BJ (cell line): ENCODE results near the gene TIMM23. TPM values are rescaled to one million over a fixed set of nuclear protein-coding genes. Genes with fewer than 3 reads are reported as not detected.
"Not testable (repeated sequence)": the region's sequence is repeated elsewhere in the genome, so short reads cannot be mapped to it uniquely, and the experiment has no call there.

Source experiments
- CTCF ChIA-PET: fragments of 350-600 bp; formaldehyde crosslinking; extraction: SDS; loops from one replicate; lab custom pipeline; 2021; ENCODE audit warnings: antibody characterized with exemption, inconsistent platforms; lab: Yijun Ruan, JAX
- POLR2A ChIA-PET: fragments of 300-600 bp; sonication (Branson Sonifier 250); formaldehyde crosslinking; extraction: SDS; loops from one replicate; lab custom pipeline; 2021; ENCODE audit warnings: antibody characterized with exemption; lab: Charles Lee
- DNase-seq: peaks from one replicate; pipeline ENCODE4 v3.0.0-alpha.2; 2011; ENCODE audit warnings: low read depth
- H3K27me3 ChIP-seq: 2 replicates; pipeline ENCODE4 v1.6.0; 2011; ENCODE audit warnings: low read length; ENCODE audit not compliant: control insufficient read depth, insufficient read depth
- H3K36me3 ChIP-seq: 2 replicates; pipeline ENCODE4 v1.5.1; 2011; ENCODE audit warnings: low read length; ENCODE audit not compliant: control insufficient read depth, insufficient read depth
- H3K4me3 ChIP-seq: 2 replicates; pipeline ENCODE4 v1.5.1; 2011; ENCODE audit warnings: low read depth, mild to moderate bottlenecking, control low read depth, low read length
- polyA plus RNA-seq: library from polyadenylated mRNA; depleted of rRNA; stranded (reverse); fragments of >200 nt; gene quantifications from 2 replicates; pipeline ENCODE4 v1.2.3, GENCODE V29; 2011
- TF ChIP-seq, protein P1 (sequence below): IDR thresholded peaks from 2 replicates; pipeline ENCODE4 v1.5.1; 2011; ENCODE audit warnings: low read depth, mild to moderate bottlenecking, control low read depth, inconsistent platforms, low read length, moderate library complexity; ENCODE audit not compliant: insufficient read depth

TIMM23 gene
- polyA plus RNA-seq, 1 experiment: 52.5 TPM

DNA sequence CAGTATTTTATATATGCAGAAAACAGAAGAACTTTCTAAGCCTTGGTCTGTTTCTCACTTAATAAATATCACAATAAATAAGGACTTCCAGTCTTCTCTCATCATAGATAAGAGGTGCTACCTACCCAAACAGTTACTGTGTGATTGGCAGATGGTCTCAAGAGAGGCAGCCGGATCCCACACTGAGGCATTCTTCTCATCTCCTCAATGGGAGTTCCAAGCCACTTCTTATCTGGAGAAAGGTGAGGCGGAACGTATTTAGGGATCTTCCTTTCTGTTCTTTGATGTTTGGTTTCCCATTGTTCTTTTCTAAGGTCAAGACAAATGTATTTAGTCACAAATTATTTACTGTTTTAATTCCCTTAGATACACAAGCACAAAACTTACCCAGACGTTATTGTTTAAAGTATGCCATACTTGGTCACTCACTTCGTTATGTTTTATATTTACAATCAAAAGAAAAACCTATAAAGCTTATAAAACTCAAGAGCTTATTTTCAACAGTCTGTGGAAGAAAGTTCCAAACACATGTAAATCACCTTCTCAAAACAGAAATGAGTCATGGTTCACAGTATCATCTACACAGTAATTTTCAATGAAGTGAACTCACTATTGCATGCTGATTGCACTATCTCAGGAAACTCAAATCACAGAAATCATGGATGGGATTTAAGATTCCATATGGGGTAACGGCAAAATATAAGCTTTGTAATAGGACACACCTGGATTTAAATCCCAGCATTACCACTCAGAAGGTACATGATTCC, 9.4 kb upstream of the TIMM23 start:
- POLR2A ChIA-PET, CTCF ChIA-PET, H3K36me3 ChIP-seq, H3K4me3 ChIP-seq, H3K27me3 ChIP-seq, DNase-seq: not testable (repeated sequence)

DNA sequence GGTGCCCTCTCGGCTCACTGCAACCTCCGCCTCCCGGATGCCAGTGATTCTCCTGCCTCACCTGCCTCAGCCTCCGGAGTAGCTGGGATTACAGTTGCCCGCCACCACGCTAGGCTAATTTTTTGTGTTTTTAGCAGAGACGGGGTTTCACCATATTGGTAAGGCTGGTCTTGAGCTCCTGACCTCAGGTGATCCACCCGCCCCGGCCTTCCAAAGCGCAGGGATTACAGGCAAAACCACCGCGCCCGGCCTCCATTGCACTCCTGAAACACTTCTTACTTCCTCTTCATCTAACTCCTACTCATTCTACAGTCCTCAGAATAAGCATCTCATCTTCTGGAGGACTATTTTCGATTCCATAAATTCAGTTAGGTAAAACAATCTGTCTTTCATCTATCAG, 1.3 kb upstream of the TIMM23 start:
- H3K36me3 ChIP-seq, POLR2A ChIA-PET, CTCF ChIA-PET, H3K27me3 ChIP-seq, DNase-seq: not testable (repeated sequence)
- H3K4me3 ChIP-seq: peak overlapping the region; percentile 71

- H3K4me3 ChIP-seq: peak overlapping the region; percentile 71
- POLR2A ChIA-PET, CTCF ChIA-PET, H3K36me3 ChIP-seq, DNase-seq, H3K27me3 ChIP-seq: not testable (repeated sequence)
Observed at GRCh38 chr10:45971742-45972105, 565 bp upstream of the TIMM23 start.

DNA sequence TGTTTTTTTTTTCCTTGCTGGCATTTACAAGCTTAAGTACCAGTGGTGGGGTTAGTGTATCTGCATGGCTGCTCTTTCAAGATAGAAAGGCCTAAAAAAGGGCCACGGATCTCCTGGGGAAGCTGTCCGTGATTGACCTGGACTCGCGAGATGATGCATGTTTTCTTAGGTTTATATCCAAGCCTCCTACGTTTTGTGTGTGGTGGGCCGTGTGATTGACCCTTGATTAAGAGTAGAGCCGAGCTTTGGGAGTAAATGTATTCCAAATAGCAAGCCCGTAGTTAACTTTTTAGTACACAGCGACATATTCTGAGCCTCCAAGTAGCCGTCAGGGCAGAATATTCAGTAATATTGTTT, 502 bp downstream of the TIMM23 start:
- CTCF ChIA-PET: not testable (repeated sequence)

GRCh38 chr10:45974041-45974440, 1.8 kb downstream of the TIMM23 start:
- H3K4me3 ChIP-seq, H3K36me3 ChIP-seq, H3K27me3 ChIP-seq, DNase-seq, CTCF ChIA-PET: not testable (repeated sequence)
- POLR2A ChIA-PET: interaction anchor here (0.7 kb wide), 1 partner anchor 107 kb away, joined by 6 read pairs; no protein-coding TSS in a partner anchor

More for the DNA sequence above, 502 bp downstream of the TIMM23 start:
- POLR2A ChIA-PET, H3K36me3 ChIP-seq, H3K27me3 ChIP-seq, DNase-seq: not testable (repeated sequence)
- peak overlapping the region; percentile 71 for H3K4me3 ChIP-seq

GRCh38 chr10:45978554-45978953, 6.3 kb downstream of the TIMM23 start:
- DNase-seq, H3K36me3 ChIP-seq, CTCF ChIA-PET, H3K4me3 ChIP-seq, POLR2A ChIA-PET, H3K27me3 ChIP-seq: not testable (repeated sequence)

DNA sequence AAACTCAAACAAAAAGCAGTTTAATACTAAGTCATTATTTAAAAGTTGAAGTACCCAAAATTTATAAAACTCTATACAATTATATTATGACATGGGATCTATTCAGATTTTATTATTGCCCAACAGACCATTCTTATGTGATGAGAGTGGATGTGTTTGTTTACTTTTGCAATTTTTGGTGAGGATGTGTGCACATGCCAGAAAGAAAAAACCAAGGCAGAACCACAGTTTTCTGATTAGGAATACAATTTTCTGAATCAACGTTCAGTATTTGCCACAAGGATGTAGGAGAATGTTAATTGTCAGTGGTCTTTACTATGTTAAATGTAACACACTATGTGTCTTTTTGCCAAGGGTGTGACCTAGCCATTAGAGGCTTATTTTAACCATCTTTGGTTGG, 9.1 kb downstream of the TIMM23 start:
- H3K36me3 ChIP-seq, DNase-seq, POLR2A ChIA-PET, CTCF ChIA-PET, H3K4me3 ChIP-seq, H3K27me3 ChIP-seq: not testable (repeated sequence)

GRCh38 chr10:45983538-45984186, 11.4 kb downstream of the TIMM23 start:
- DNase-seq, POLR2A ChIA-PET, H3K4me3 ChIP-seq, H3K36me3 ChIP-seq, H3K27me3 ChIP-seq: not testable (repeated sequence)
- TF ChIP-seq, protein P1, sequence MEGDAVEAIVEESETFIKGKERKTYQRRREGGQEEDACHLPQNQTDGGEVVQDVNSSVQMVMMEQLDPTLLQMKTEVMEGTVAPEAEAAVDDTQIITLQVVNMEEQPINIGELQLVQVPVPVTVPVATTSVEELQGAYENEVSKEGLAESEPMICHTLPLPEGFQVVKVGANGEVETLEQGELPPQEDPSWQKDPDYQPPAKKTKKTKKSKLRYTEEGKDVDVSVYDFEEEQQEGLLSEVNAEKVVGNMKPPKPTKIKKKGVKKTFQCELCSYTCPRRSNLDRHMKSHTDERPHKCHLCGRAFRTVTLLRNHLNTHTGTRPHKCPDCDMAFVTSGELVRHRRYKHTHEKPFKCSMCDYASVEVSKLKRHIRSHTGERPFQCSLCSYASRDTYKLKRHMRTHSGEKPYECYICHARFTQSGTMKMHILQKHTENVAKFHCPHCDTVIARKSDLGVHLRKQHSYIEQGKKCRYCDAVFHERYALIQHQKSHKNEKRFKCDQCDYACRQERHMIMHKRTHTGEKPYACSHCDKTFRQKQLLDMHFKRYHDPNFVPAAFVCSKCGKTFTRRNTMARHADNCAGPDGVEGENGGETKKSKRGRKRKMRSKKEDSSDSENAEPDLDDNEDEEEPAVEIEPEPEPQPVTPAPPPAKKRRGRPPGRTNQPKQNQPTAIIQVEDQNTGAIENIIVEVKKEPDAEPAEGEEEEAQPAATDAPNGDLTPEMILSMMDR: peak; percentile 39
- CTCF ChIA-PET: interaction anchor here (2.1 kb wide), 1 partner anchor 46 kb away, joined by 5 read pairs; no protein-coding TSS in a partner anchor

DNA sequence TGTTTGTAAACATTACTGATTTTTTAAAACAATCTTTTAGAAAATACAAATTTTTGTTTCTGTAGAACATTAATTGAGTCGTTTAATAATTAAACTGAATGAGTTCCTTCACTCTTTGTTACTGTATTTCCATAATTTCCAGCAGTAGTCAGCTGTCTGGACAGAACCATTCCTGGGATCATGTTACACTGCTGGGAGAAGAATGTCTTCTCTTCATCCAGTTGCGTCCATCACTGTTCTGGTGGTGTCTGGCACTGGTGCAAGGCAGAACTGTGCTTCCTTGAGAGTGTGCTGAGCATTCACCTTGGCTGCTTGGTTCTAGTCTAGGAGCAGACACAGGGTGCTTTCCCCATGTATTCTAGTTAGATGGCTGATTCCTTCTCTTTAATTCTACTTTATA, 12.2 kb downstream of the TIMM23 start:
- CTCF ChIA-PET, H3K27me3 ChIP-seq, H3K36me3 ChIP-seq, DNase-seq, POLR2A ChIA-PET, H3K4me3 ChIP-seq: not testable (repeated sequence)

DNA sequence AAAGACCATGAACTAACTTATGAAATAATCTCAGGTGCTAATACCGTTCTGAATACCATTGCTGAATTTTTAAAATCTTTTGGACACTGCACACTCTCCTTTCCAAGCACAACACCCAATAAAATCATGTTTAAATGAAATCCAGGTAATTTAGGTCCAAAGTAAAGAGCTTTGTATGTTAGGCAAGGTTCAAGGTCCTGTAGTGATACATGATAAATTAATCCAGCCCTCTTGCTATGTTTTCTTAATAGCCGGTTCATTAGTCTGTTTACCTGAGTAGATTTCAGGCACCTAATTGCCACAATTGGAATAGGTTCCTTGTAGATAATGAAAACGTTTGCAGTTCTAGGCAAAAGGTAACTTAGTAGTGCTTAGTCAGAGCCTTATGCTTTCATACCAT, 13.3 kb downstream of the TIMM23 start:
- CTCF ChIA-PET, H3K36me3 ChIP-seq, H3K27me3 ChIP-seq, DNase-seq, H3K4me3 ChIP-seq, POLR2A ChIA-PET: not testable (repeated sequence)
